Stimulated activated CD4-positive, alpha-beta T cell treated with anti-CD3 and anti-CD28 coated beads, Interleukin-4, amount 100 ng/mL, for 24 hours (primary cell): Measurements from ENCODE around the gene CST3.
"Not testable (repeated sequence)": the region's sequence is repeated elsewhere in the genome, so short reads cannot be mapped to it uniquely, and the experiment has no call there.

Experiments
- DNase-seq: peaks from one replicate; pipeline ENCODE4 v3.0.0-alpha.2; 2020

The CST3 gene

GRCh38 chr20:23640671-23641667 is 3.2 kb upstream of the CST3 start:
- DNase-seq, result no peak

- no peak for DNase-seq
These were observed 2.4 kb upstream of the CST3 start for GRCh38 chr20:23640018-23640601.

- DNase-seq, result no peak
These were observed 1.8 kb upstream of the CST3 start for GRCh38 chr20:23639490-23639958.

GRCh38 chr20:23638309-23638708 is 554 bp upstream of the CST3 start:
- no peak for DNase-seq

GRCh38 chr20:23636908-23637281 is 860 bp downstream of the CST3 start:
- no peak for DNase-seq

- DNase-seq, result no peak
These were observed 1.4 kb downstream of the CST3 start for GRCh38 chr20:23636182-23636907.

GRCh38 chr20:23635768-23636090 is 2.0 kb downstream of the CST3 start:
- not testable (repeated sequence) for DNase-seq

GRCh38 chr20:23634985-23635767 is 2.6 kb downstream of the CST3 start:
- DNase-seq, result no peak

GRCh38 chr20:23634044-23634801 is 3.5 kb downstream of the CST3 start:
- no peak for DNase-seq

GRCh38 chr20:23632711-23633573 is 4.8 kb downstream of the CST3 start:
- no peak for DNase-seq

- no peak for DNase-seq
These were observed 5.6 kb downstream of the CST3 start for GRCh38 chr20:23631981-23632710.

GRCh38 chr20:23631226-23631822 is 6.4 kb downstream of the CST3 start:
- DNase-seq, result no peak

GRCh38 chr20:23630392-23630849 is 7.3 kb downstream of the CST3 start:
- DNase-seq, result no peak

GRCh38 chr20:23629542-23630391 is 8.0 kb downstream of the CST3 start:
- DNase-seq, result no peak

- no peak for DNase-seq
These were observed 8.7 kb downstream of the CST3 start for GRCh38 chr20:23629017-23629541.

- no peak for DNase-seq
These were observed 9.2 kb downstream of the CST3 start for GRCh38 chr20:23628402-23629016.

GRCh38 chr20:23627501-23627900 is 10.3 kb downstream of the CST3 start:
- DNase-seq, result no peak

GRCh38 chr20:23626040-23626620 is 11.6 kb downstream of the CST3 start:
- DNase-seq, result no peak
